LNCaP clone FGC (cell line): Measurements from ENCODE around the gene SPG7.

ENCODE experiments used
- DNase-seq: peaks from one replicate; pipeline ENCODE4 v3.0.0-alpha.2; 2011; ENCODE audit warnings: low read depth
- H3K4me3 ChIP-seq: 2 replicates; pipeline ENCODE4 v1.5.1; 2011; ENCODE audit warnings: mild to moderate bottlenecking, low read depth, low read length, control low read depth
- TF ChIP-seq, protein P1 (sequence below): IDR thresholded peaks from 2 replicates; pipeline ENCODE4 v1.5.1; 2012; ENCODE audit warnings: mild to moderate bottlenecking; ENCODE audit not compliant: control insufficient read depth, insufficient read depth; ENCODE audit errors: extremely low read depth

SPG7 gene

GRCh38 chr16:89467382-89467781, 40.8 kb upstream of the SPG7 start:
- no peak overlapping the region for H3K4me3 ChIP-seq
- DNase-seq, result no peak
- TF ChIP-seq, protein P1, sequence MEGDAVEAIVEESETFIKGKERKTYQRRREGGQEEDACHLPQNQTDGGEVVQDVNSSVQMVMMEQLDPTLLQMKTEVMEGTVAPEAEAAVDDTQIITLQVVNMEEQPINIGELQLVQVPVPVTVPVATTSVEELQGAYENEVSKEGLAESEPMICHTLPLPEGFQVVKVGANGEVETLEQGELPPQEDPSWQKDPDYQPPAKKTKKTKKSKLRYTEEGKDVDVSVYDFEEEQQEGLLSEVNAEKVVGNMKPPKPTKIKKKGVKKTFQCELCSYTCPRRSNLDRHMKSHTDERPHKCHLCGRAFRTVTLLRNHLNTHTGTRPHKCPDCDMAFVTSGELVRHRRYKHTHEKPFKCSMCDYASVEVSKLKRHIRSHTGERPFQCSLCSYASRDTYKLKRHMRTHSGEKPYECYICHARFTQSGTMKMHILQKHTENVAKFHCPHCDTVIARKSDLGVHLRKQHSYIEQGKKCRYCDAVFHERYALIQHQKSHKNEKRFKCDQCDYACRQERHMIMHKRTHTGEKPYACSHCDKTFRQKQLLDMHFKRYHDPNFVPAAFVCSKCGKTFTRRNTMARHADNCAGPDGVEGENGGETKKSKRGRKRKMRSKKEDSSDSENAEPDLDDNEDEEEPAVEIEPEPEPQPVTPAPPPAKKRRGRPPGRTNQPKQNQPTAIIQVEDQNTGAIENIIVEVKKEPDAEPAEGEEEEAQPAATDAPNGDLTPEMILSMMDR, result no peak

GRCh38 chr16:89472711-89473075, 35.5 kb upstream of the SPG7 start:
- TF ChIP-seq, protein P1, result no peak
- DNase-seq, result no peak
- no peak overlapping the region for H3K4me3 ChIP-seq

DNA sequence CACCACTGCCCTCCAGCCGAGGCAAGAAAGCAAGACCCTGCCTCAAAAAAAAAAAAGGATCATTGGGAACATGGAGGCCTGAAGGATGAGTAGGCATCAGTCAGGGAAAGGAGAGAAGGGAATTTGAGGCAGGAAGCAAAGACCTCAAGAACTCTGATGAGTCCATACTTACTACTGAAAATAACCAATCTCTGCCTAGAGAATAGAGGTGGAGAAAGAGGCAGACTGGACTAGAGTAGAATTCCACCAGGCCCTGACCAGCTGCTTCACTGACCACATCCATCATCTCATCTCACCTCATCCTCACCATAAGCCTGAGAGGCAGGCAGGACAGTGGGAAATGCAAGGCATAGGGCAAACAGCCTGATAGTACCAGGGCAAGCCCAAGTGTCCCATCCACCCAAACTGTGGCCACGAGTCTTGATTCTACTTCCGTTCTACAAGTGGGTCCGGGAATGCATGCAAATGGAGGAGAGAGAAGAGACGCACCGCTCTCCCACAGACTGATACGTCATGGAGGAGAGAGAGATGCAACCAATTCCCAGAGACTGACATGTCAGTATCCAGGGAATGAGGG, 35.0 kb upstream of the SPG7 start:
- TF ChIP-seq, protein P1, result no peak
- DNase-seq, result no peak
- no peak overlapping the region for H3K4me3 ChIP-seq

GRCh38 chr16:89473791-89474414, 34.3 kb upstream of the SPG7 start:
- TF ChIP-seq, protein P1, result no peak
- no peak for DNase-seq
- H3K4me3 ChIP-seq, result no peak overlapping the region

GRCh38 chr16:89475144-89475543, 33.1 kb upstream of the SPG7 start:
- TF ChIP-seq, protein P1, result no peak
- DNase-seq, result no peak
- no peak overlapping the region for H3K4me3 ChIP-seq

- H3K4me3 ChIP-seq, result no peak overlapping the region
Measured at GRCh38 chr16:89476379-89476778, 31.8 kb upstream of the SPG7 start.

More at GRCh38 chr16:89476379-89476778, 31.8 kb upstream of the SPG7 start:
- DNase-seq, result no peak
- TF ChIP-seq, protein P1, result no peak
